Esophagus muscularis mucosa (tissue), 3 donors: ENCODE results near the gene FAM222A.

Experiments used
- POLR2A ChIP-seq: fragments of 450-650 bp; IDR thresholded peaks from one replicate; pipeline ENCODE4 v1.6.1; 2017; ENCODE audit warnings: antibody characterized with exemption, moderate library complexity, mild to moderate bottlenecking, low read depth
- TF ChIP-seq, protein P1 (sequence below), 3 experiments: fragments of 200-600 bp in 2 of 3; fragments of 450-650 bp in 1 of 3; sonication (generic) in 2 of 3; IDR thresholded peaks; one replicate each; pipeline ENCODE4 v1.5.1; 2017 to 2019; ENCODE audit warnings: antibody characterized with exemption in 3 of 3, mild to moderate bottlenecking in 2 of 3, moderate library complexity in 1 of 3

DNA sequence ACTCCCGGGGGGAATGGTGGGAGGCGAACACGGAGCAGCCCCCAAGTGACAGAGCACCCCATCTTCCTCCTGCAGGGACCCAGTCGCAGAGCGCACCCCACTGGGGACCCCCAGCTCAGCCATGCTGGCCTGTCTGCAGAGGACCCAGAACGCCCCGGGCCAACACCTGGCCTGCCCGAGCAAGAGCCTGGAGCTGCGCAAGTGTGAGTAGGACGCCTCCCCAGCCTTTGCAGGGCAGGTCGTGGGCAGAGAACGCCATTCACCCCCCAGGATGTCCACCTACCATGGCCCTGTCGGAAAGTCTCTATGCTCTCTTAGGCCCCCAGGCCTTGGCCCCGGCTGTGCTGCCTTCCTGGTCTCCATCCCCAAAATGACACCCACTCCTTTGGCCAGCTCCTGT is 30.4 kb downstream of the FAM222A start:
- TF ChIP-seq, protein P1, sequence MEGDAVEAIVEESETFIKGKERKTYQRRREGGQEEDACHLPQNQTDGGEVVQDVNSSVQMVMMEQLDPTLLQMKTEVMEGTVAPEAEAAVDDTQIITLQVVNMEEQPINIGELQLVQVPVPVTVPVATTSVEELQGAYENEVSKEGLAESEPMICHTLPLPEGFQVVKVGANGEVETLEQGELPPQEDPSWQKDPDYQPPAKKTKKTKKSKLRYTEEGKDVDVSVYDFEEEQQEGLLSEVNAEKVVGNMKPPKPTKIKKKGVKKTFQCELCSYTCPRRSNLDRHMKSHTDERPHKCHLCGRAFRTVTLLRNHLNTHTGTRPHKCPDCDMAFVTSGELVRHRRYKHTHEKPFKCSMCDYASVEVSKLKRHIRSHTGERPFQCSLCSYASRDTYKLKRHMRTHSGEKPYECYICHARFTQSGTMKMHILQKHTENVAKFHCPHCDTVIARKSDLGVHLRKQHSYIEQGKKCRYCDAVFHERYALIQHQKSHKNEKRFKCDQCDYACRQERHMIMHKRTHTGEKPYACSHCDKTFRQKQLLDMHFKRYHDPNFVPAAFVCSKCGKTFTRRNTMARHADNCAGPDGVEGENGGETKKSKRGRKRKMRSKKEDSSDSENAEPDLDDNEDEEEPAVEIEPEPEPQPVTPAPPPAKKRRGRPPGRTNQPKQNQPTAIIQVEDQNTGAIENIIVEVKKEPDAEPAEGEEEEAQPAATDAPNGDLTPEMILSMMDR (IDR thresholded peaks at IDR 0.05) = no peak
- no peak for TF ChIP-seq POLR2A
